Measurements from ENCODE around the gene SLC14A1. TPM values are rescaled to one million over a fixed set of nuclear protein-coding genes. Genes with fewer than 3 reads are reported as not detected.

SLC14A1 gene
- 1 to 10 TPM in 5 of 6 donors, not detected in 1; 1.0 to 3.8 (median 1.9) TPM for polyA plus RNA-seq (ENCODE audit: low read depth in 6 of 6)

GRCh38 chr18:45723567-45724355 is at the start of gene SLC14A1:
SLC14A1 (plus strand) TSS chr18:45724181; CDS start chr18:45730321, 6,140 bp downstream.
- Mint-ChIP-seq H3K27me3 (peaks cover 9 to 16% (median 13%) of the 10 kb centered on the region in 3 donors), H3K9me3 (no peaks in the 10 kb centered on the region), H3K4me3 (no peak within 1 kb of the TSS), H3K27ac (no peak within 1 kb of the TSS), H3K36me3 (no peaks in the 10 kb centered on the region), H3K4me1 (no peaks in the 10 kb centered on the region)
- ATAC-seq (ENCODE audit: low read depth in 2 of 2) (no peak), DNase-seq (no peak)

DNA sequence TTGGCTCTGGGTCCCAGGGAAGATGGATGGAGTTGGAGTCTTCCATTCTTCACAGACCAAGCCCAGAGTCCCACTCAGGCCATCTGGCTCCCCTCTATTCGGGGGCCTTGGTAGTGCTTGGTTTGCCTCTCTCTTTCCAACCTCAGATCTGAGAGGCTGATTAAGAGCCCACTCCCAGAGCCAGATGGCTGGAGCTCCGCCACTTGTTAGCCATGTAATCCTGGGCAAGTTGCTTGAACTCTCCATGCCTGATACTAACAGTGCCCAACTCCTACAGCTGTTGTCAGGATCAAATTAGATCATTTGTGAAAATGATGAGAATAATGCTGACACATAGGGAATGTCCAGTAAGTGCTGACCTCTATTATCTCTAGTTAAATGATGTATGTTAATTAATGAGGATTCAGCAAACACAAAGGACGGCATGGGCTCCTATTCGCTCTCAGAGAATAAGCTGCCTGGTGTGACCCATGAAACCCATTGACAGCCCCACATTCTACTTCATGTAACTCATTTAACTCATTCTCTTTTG is 46.6 kb upstream of the SLC14A1 start:
- no peak for ATAC-seq (ENCODE audit: low read depth in 2 of 2)
- H3K9me3 Mint-ChIP-seq, result no peaks in the 10 kb centered on the region
- no peak overlapping the region for H3K4me3 Mint-ChIP-seq
- DNase-seq, result no peak
- H3K36me3 Mint-ChIP-seq, result no peaks in the 10 kb centered on the region
- H3K27me3 Mint-ChIP-seq, result no peaks in the 10 kb centered on the region
- H3K27ac Mint-ChIP-seq, result no peak overlapping the region
- H3K4me1 Mint-ChIP-seq, result no peaks in the 10 kb centered on the region

DNA sequence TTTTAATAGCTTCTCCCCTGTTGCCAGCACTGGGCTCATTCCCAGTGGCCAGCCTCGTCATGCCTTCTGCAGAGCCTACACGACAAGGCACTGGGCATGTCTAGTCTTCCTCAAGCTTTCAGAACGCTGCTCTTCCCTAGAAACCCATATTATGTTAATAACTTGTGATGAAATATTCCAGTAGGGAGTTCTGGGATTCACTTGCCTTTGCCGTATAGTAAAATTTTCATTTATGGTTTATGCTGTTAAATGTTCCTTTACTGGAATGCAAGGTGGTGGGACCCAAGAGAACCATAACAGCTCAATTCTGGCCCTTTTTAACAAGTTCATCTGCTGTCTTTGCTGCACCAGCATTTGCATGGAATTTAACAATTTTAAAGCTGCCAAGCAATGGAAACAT is 45.5 kb upstream of the SLC14A1 start:
- Mint-ChIP-seq H3K4me3 (no peak overlapping the region), H3K27me3 (no peaks in the 10 kb centered on the region), H3K36me3 (no peaks in the 10 kb centered on the region), H3K9me3 (no peaks in the 10 kb centered on the region), H3K27ac (no peak overlapping the region), H3K4me1 (no peaks in the 10 kb centered on the region)
- ATAC-seq (ENCODE audit: low read depth in 2 of 2) (no peak), DNase-seq (no peak)

DNA sequence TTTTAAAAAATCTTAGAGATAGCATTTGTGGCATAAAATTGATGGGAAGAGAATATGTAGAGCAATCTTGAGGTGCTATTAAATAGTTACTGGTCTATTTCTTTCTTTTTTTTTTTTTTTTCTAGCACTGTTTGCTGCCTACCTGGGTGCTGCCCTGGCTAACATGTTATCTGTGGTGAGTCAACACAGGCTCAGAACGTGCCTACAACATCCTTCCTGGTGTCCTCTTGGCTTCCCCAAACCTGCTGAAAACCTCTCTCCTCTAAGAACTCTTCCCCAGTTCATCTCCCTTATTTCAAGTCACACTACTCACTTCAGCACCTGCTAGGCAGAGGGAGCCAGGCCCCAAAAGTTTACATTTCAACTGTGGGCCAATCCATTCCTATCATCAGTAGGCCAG is 45.1 kb upstream of the SLC14A1 start:
- Mint-ChIP-seq H3K27ac (no peak overlapping the region), H3K27me3 (no peaks in the 10 kb centered on the region), H3K4me3 (no peak overlapping the region), H3K4me1 (no peaks in the 10 kb centered on the region), H3K36me3 (no peaks in the 10 kb centered on the region), H3K9me3 (no peaks in the 10 kb centered on the region)
- DNase-seq, result no peak
- no peak for ATAC-seq (ENCODE audit: low read depth in 2 of 2)

- Mint-ChIP-seq H3K27me3 (no peaks in the 10 kb centered on the region), H3K27ac (no peak overlapping the region), H3K4me3 (no peak overlapping the region), H3K4me1 (peaks cover 0 to 6% (median 2%) of the 10 kb centered on the region in 3 donors), H3K36me3 (no peaks in the 10 kb centered on the region), H3K9me3 (no peaks in the 10 kb centered on the region)
- DNase-seq (no peak), ATAC-seq (ENCODE audit: low read depth in 2 of 2) (no peak)
These were observed 43.8 kb upstream of the SLC14A1 start for GRCh38 chr18:45680066-45680690.

- no peak for ATAC-seq (ENCODE audit: low read depth in 2 of 2)
- Mint-ChIP-seq H3K36me3 (no peaks in the 10 kb centered on the region), H3K4me3 (no peak overlapping the region), H3K4me1 (peaks cover 10 to 22% (median 16%) of the 10 kb centered on the region in 3 donors), H3K27me3 (no peaks in the 10 kb centered on the region), H3K9me3 (no peaks in the 10 kb centered on the region), H3K27ac (peak overlapping the region in 2 of 6 donors; percentile 1 to 45)
- no peak for DNase-seq
These were observed 41.8 kb upstream of the SLC14A1 start for GRCh38 chr18:45682181-45682580.

DNA sequence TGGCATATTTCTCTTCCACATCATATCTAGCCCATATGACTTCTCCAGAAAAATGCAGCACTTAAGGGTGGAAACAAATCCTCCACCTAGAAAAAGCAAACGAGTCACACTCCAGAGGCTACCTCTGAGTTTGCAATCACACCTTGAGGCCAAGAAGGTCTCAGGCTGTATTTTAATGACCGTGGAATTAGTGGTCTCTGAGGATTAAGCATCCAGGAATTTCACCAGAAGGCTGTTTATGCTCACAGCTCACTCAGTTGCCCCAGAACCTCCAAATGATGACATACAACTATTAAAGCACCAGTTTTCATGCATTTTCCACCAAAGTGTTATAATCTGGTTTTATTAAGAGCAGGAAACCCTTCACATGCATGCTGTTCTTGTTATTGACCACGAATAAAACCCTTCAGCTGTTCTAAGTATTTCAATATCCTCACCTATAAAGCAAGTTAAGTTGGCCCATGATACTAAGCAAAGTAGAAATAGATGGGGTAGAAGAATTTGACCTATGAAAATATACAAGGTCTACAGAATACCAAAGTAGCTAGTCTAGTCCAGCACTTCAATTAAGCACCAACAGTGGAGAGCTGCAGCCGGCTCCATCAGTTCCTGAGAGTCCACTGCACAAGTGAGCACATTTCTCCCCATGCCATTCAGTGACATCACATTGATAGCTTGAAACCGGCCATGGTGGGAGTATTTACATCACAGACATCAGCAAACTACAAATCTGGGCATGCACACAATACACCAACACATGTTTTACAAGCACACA is 39.5 kb upstream of the SLC14A1 start:
- Mint-ChIP-seq H3K9me3 (no peaks in the 10 kb centered on the region), H3K27ac (peak overlapping the region in 2 of 6 donors; percentile 48 to 93), H3K4me1 (peaks cover 30 to 42% (median 40%) of the 10 kb centered on the region in 3 donors), H3K27me3 (no peaks in the 10 kb centered on the region), H3K36me3 (no peaks in the 10 kb centered on the region), H3K4me3 (peak overlapping the region in 1 of 8 donors; percentile 42)
- ATAC-seq (ENCODE audit: low read depth in 2 of 2) (no peak), DNase-seq (no peak)

- Mint-ChIP-seq H3K4me1 (peaks cover 34 to 45% (median 42%) of the 10 kb centered on the region in 3 donors), H3K36me3 (no peaks in the 10 kb centered on the region), H3K27ac (peak overlapping the region; percentile 70 to 98 (median 94)), H3K9me3 (peaks cover 0 to 1% (median 0%) of the 10 kb centered on the region in 7 donors), H3K27me3 (peaks cover 0 to 3% (median 0%) of the 10 kb centered on the region in 3 donors), H3K4me3 (peak overlapping the region; percentile 77 to 95 (median 92))
- ATAC-seq (ENCODE audit: low read depth in 2 of 2) (peak; percentile 86 to 87), DNase-seq (peak; percentile 57)
These were observed 36.9 kb upstream of the SLC14A1 start for GRCh38 chr18:45686891-45687611.

DNA sequence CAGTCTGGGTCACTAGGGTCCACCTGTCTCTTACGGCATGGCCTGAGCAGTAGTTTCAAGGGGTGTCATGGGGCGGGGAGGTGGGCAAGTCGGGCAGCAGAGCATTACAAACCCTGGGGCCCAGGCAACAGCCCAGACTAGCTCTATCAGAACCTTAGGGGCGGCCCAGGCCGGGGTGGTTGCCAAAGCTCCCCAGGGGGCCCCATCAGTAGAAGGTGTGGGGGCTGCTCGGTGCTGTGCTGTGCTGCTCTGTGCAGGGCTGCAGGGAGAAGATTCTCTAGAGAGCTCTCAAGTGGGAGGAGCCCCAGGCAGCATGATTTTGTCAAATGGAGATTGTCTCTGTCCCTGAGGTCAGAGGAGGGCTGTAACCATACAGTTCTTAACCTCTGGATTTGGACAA is 36.4 kb upstream of the SLC14A1 start:
- peaks cover 34 to 45% (median 42%) of the 10 kb centered on the region in 3 donors for H3K4me1 Mint-ChIP-seq

DNA sequence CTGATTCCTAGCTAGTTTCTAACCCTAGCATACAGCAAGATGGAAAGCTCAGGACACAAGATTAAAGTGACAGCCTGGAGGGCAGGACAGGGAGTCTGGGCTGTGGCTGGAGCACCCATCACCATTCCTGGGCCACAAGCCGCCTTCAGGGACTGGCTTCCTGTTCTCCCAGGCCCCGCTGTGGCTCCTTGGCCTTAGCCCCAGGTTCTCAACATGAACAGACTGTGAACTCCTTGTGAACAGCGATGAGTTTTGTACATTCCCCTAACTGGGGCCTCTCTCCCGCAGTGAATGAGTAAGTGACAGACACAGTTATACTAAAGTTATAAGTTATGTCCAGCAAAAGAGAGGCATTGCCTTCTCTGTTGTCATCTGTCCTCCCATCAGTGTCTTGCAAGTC is 35.9 kb upstream of the SLC14A1 start:
- peak overlapping the region; percentile 77 to 95 (median 92) for H3K4me3 Mint-ChIP-seq
- peaks cover 0 to 3% (median 0%) of the 10 kb centered on the region in 7 donors for H3K9me3 Mint-ChIP-seq
- ATAC-seq (ENCODE audit: low read depth in 2 of 2), result no peak
- peaks cover 34 to 45% (median 42%) of the 10 kb centered on the region in 3 donors for H3K4me1 Mint-ChIP-seq
- H3K36me3 Mint-ChIP-seq, result no peaks in the 10 kb centered on the region
- peaks cover 0 to 11% (median 0%) of the 10 kb centered on the region in 3 donors for H3K27me3 Mint-ChIP-seq
- peak overlapping the region; percentile 84 to 98 (median 91) for H3K27ac Mint-ChIP-seq
- DNase-seq, result no peak

More for the DNA sequence above, 36.4 kb upstream of the SLC14A1 start:
- peaks cover 0 to 8% (median 0%) of the 10 kb centered on the region in 3 donors for H3K27me3 Mint-ChIP-seq
- ATAC-seq (ENCODE audit: low read depth in 2 of 2), result peak; percentile 65 to 72
- no peaks in the 10 kb centered on the region for H3K36me3 Mint-ChIP-seq
- peak overlapping the region; percentile 77 to 95 (median 92) for H3K4me3 Mint-ChIP-seq
- peak; percentile 19 for DNase-seq
- H3K27ac Mint-ChIP-seq, result peak overlapping the region; percentile 70 to 98 (median 91)
- peaks cover 0 to 3% (median 0%) of the 10 kb centered on the region in 7 donors for H3K9me3 Mint-ChIP-seq

GRCh38 chr18:45688833-45689232 is 35.1 kb upstream of the SLC14A1 start:
- ATAC-seq (ENCODE audit: low read depth in 2 of 2) (no peak), DNase-seq (no peak)
- H3K4me1 Mint-ChIP-seq, result peaks cover 34 to 45% (median 42%) of the 10 kb centered on the region in 3 donors
- H3K36me3 Mint-ChIP-seq, result peaks cover 0 to 3% of the 10 kb centered on the region in 2 donors
- peak overlapping the region; percentile 61 to 95 (median 87) for H3K4me3 Mint-ChIP-seq
- peaks cover 2 to 14% (median 4%) of the 10 kb centered on the region in 3 donors for H3K27me3 Mint-ChIP-seq
- peak overlapping the region in 5 of 6 donors; percentile 75 to 98 (median 90) for H3K27ac Mint-ChIP-seq
- H3K9me3 Mint-ChIP-seq, result peaks cover 2 to 8% (median 3%) of the 10 kb centered on the region in 7 donors

- H3K4me1 Mint-ChIP-seq, result peaks cover 34 to 45% (median 42%) of the 10 kb centered on the region in 3 donors
These were observed 34.6 kb upstream of the SLC14A1 start for GRCh38 chr18:45689396-45689795.

More at GRCh38 chr18:45689396-45689795, 34.6 kb upstream of the SLC14A1 start:
- peak overlapping the region in 4 of 8 donors; percentile 81 to 95 (median 88) for H3K4me3 Mint-ChIP-seq
- no peak for ATAC-seq (ENCODE audit: low read depth in 2 of 2)
- peaks cover 3 to 13% (median 6%) of the 10 kb centered on the region in 7 donors for H3K9me3 Mint-ChIP-seq
- H3K27ac Mint-ChIP-seq, result peak overlapping the region in 3 of 6 donors; percentile 75 to 98 (median 90)
- H3K36me3 Mint-ChIP-seq, result peaks cover 0 to 8% of the 10 kb centered on the region in 2 donors
- DNase-seq, result no peak
- peaks cover 4 to 17% (median 8%) of the 10 kb centered on the region in 3 donors for H3K27me3 Mint-ChIP-seq
